Trophoblast cell (in vitro differentiated cells and primary cell): ENCODE results near the gene HS6ST2.
A peak's percentile ranks its signal among the peaks of the same experiment; 100 is the strongest.

ENCODE experiments used
- DNase-seq, 2 donors: peaks; one replicate each; pipeline ENCODE4 v3.0.0-alpha.2; 2016
- H2AFZ ChIP-seq: 2 replicates; pipeline ENCODE4 v1.6.1; 2013; ENCODE audit warnings: low read length, moderate library complexity, mild to moderate bottlenecking; ENCODE audit not compliant: insufficient read depth, poor library complexity
- H2AK5ac ChIP-seq: 2 replicates; pipeline ENCODE4 v1.6.1; 2013; ENCODE audit warnings: mild to moderate bottlenecking, low read length
- H2BK120ac ChIP-seq: 2 replicates; pipeline ENCODE4 v1.6.1; 2013; ENCODE audit warnings: low read length, mild to moderate bottlenecking, moderate library complexity; ENCODE audit not compliant: insufficient read depth, poor library complexity
- H2BK12ac ChIP-seq: 2 replicates; pipeline ENCODE4 v1.6.1; 2013; ENCODE audit warnings: mild to moderate bottlenecking, low read length, moderate library complexity
- H2BK5ac ChIP-seq: 2 replicates; pipeline ENCODE4 v1.6.1; 2013; ENCODE audit warnings: low read length, low read depth, moderate library complexity, mild to moderate bottlenecking; ENCODE audit not compliant: poor library complexity
- H3K14ac ChIP-seq: 2 replicates; pipeline ENCODE4 v1.6.1; 2013; ENCODE audit warnings: mild to moderate bottlenecking, low read length
- H3K18ac ChIP-seq: 2 replicates; pipeline ENCODE4 v1.6.1; 2013; ENCODE audit warnings: mild to moderate bottlenecking, low read length
- H3K23ac ChIP-seq: 2 replicates; pipeline ENCODE4 v1.6.1; 2013; ENCODE audit warnings: low read length
- H3K27ac ChIP-seq: 2 replicates; pipeline ENCODE4 v1.5.1; 2013; ENCODE audit warnings: low read depth, mild to moderate bottlenecking, inconsistent platforms, low read length, moderate library complexity
- H3K27me3 ChIP-seq: 2 replicates; pipeline ENCODE4 v1.6.1; 2013; ENCODE audit warnings: inconsistent platforms, mild to moderate bottlenecking, low read length, moderate library complexity; ENCODE audit not compliant: insufficient read depth
- H3K36me3 ChIP-seq, 2 experiments: 1 replicate in 1 of 2; 2 replicates in 1 of 2; pipeline ENCODE4 v1.6.1; 2013; ENCODE audit warnings: low read length in 2 of 2, mild to moderate bottlenecking in 2 of 2, moderate library complexity in 1 of 2; ENCODE audit not compliant: insufficient read depth in 2 of 2, control insufficient read depth in 1 of 2
- H3K4ac ChIP-seq: 2 replicates; pipeline ENCODE4 v1.6.1; 2013; ENCODE audit warnings: low read depth, mild to moderate bottlenecking, low read length, moderate library complexity
- H3K4me1 ChIP-seq, 2 experiments: 1 replicate in 1 of 2; 2 replicates in 1 of 2; pipeline ENCODE4 v1.6.1; 2013; ENCODE audit warnings: low read length in 2 of 2, mild to moderate bottlenecking in 2 of 2, moderate library complexity in 1 of 2; ENCODE audit not compliant: insufficient read depth in 2 of 2, control insufficient read depth in 1 of 2
- H3K4me2 ChIP-seq: 2 replicates; pipeline ENCODE4 v1.6.1; 2013; ENCODE audit warnings: inconsistent platforms, mild to moderate bottlenecking, low read length, moderate library complexity
- H3K4me3 ChIP-seq: 2 replicates; pipeline ENCODE4 v1.5.1; 2013; ENCODE audit warnings: mild to moderate bottlenecking, low read depth, low read length, inconsistent platforms
- H3K79me1 ChIP-seq: one replicate; pipeline ENCODE4 v1.6.1; 2013; ENCODE audit warnings: low read length
- H3K79me2 ChIP-seq: 2 replicates; pipeline ENCODE4 v1.6.1; 2013; ENCODE audit warnings: low read length, mild to moderate bottlenecking; ENCODE audit not compliant: control insufficient read depth, insufficient read depth, poor library complexity
- H3K9ac ChIP-seq: 2 replicates; pipeline ENCODE4 v1.6.1; 2013; ENCODE audit warnings: mild to moderate bottlenecking, low read length
- H3K9me3 ChIP-seq: 2 replicates; pipeline ENCODE4 v1.6.1; 2013; ENCODE audit warnings: low read depth, mild to moderate bottlenecking, control low read depth, inconsistent platforms, low read length; ENCODE audit not compliant: insufficient read depth
- H4K12ac ChIP-seq: 2 replicates; pipeline ENCODE4 v1.6.1; 2013; ENCODE audit warnings: low read depth, mild to moderate bottlenecking, low read length, moderate library complexity
- H4K8ac ChIP-seq: 2 replicates; pipeline ENCODE4 v1.6.1; 2013; ENCODE audit warnings: low read depth, mild to moderate bottlenecking, low read length, moderate library complexity
- H4K91ac ChIP-seq: one replicate; pipeline ENCODE4 v1.6.1; 2013; ENCODE audit warnings: low read depth, mild to moderate bottlenecking, low read length, moderate library complexity
- WGBS: extraction: QIAGEN DNeasy Blood & Tissue Kit; methylation state at CpG from one replicate; pipeline ENCODE4 v1.1.7; 2013; ENCODE audit warnings: missing lambda C conversion rate; ENCODE audit not compliant: insufficient read length, insufficient coverage; ENCODE audit errors: extremely low coverage; 5-methylcytosine and 5-hydroxymethylcytosine counted together

HS6ST2 gene

DNA sequence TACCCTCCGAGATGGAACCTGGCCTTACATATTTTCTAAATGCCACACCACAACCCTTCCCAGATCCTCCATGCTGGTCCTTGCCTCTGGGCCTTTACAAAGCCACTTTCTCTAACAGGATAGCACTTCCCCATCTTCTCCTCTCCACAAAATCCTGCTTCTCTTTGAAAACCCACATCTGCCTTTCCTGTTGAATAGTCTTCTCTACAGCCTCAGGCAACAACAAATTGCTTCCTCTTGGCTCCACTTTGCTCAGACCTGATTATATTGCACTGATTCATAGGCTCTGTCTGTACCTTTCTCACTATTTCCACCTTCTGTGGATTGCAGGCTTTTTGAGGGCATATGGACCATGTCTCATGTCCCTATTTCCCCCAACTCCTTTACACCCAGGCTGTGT lies 265.9 kb downstream of the HS6ST2 start:
- no peak overlapping the region for H2BK12ac ChIP-seq
- no peaks in the 10 kb centered on the region for H3K9me3 ChIP-seq
- no peak overlapping the region for H2AFZ ChIP-seq
- no peak overlapping the region for H4K12ac ChIP-seq
- no peak overlapping the region for H3K4me3 ChIP-seq
- peak; percentile 58 to 80 for DNase-seq
- no peak overlapping the region for H2AK5ac ChIP-seq
- no peak overlapping the region for H3K27ac ChIP-seq
- no peak overlapping the region for H3K23ac ChIP-seq
- no peaks in the 10 kb centered on the region for H3K27me3 ChIP-seq
- H2BK5ac ChIP-seq = no peak overlapping the region
- H4K91ac ChIP-seq = no peak overlapping the region
- no peak overlapping the region for H2BK120ac ChIP-seq
- no peak overlapping the region for H3K14ac ChIP-seq
- no peaks in the 10 kb centered on the region for H3K79me2 ChIP-seq
- H3K4me1 ChIP-seq = peaks cover 0 to 3% of the 10 kb centered on the region in 2 experiments
- no peak overlapping the region for H3K4me2 ChIP-seq
- no peak overlapping the region for H3K18ac ChIP-seq
- no peak overlapping the region for H3K4ac ChIP-seq
- no peak overlapping the region for H3K9ac ChIP-seq
- no CpG with 5 or more reads among the region's 1 CpG for WGBS
- H4K8ac ChIP-seq = no peak overlapping the region
- H3K36me3 ChIP-seq = no peaks in the 10 kb centered on the region
- H3K79me1 ChIP-seq = no peaks in the 10 kb centered on the region

DNA sequence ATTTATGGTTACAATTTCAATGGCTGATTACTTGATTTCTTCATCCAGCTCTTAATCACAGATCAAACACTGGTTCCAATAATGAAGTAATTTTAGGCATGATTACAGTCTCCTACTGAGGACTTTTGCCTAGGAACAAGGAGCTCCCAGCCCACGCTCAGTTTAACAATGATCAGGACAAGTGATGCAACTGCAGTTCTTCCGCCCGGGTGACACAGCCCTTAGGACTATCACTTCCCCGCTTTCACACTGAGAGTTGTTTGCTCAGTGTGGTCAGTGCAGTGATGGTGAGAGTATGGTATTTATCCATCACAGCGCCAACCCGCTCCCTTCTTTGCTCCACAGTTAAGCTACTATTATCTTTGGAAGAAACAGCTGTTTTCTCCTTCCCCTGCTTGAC lies 266.4 kb downstream of the HS6ST2 start:
- Histone ChIP-seq H3K18ac (no peak overlapping the region), H2BK5ac (no peak overlapping the region), H3K27me3 (no peaks in the 10 kb centered on the region), H3K4ac (no peak overlapping the region), H2BK120ac (no peak overlapping the region), H3K23ac (no peak overlapping the region), H3K14ac (no peak overlapping the region), H2BK12ac (no peak overlapping the region), H3K79me1 (no peaks in the 10 kb centered on the region), H2AK5ac (no peak overlapping the region), H3K36me3 (no peaks in the 10 kb centered on the region), H3K9ac (no peak overlapping the region), H3K27ac (no peak overlapping the region), H4K12ac (no peak overlapping the region), H3K79me2 (no peaks in the 10 kb centered on the region), H4K8ac (no peak overlapping the region), H3K4me2 (no peak overlapping the region), H3K9me3 (no peaks in the 10 kb centered on the region), H3K4me1 (peaks cover 0 to 3% of the 10 kb centered on the region in 2 experiments), H4K91ac (no peak overlapping the region), H3K4me3 (no peak overlapping the region), H2AFZ (no peak overlapping the region)
- peak; percentile 40 to 56 for DNase-seq
- no CpG with 5 or more reads among the region's 6 CpGs for WGBS

DNA sequence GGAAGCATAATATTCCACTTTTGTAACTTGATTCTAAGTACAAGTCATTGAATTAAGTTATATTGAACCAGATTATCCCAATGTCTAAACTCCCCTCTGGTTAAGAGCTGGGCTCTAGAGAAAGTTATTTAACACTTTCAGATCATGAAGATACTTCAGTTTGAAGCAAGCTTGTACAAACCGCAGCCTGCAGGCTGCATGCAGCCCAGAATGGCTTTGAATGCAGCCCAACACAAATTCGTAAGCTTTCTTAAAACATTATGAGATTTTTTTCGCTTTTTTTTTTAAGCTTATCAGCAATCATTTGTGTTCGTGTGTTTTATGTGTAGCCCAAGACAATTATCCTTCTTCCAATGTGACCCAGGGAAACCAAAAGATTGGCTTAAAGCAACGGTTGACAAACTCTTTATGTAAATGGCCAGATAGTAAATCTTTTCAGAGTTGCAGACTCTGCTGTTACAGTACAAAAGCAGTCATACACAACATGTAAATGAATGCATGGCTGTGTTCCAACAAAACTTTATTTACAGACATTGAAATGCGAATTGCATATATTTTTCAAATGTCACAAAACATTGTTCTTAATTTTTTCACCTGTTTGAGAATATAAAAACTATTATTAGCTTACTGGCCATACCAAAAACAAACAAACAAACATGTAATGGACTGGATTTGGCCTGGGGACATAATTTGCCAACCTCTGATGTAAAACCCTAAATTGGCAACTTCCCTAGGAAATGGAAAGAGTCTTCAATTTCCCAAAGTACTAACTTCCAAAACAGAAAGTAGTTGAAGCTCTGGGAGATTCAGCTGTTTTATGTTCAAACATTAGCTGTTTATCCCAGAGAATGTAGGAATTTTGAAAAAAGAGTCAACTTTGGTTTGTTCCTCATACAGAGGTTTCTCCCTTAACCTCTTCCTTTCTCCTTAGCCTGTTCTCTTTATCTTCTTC lies 268.5 kb downstream of the HS6ST2 start:
- H3K36me3 ChIP-seq = no peaks in the 10 kb centered on the region
- no peak overlapping the region for H3K14ac ChIP-seq
- WGBS = no CpG with 5 or more reads among the region's 6 CpGs
- no peak overlapping the region for H2AK5ac ChIP-seq
- H3K79me2 ChIP-seq = no peaks in the 10 kb centered on the region
- H2BK5ac ChIP-seq = no peak overlapping the region
- H3K9me3 ChIP-seq = no peaks in the 10 kb centered on the region
- DNase-seq = no peak
- no peak overlapping the region for H4K12ac ChIP-seq
- H2AFZ ChIP-seq = no peak overlapping the region
- no peak overlapping the region for H3K4me2 ChIP-seq
- H3K4ac ChIP-seq = no peak overlapping the region
- peaks cover 0 to 3% of the 10 kb centered on the region in 2 experiments for H3K4me1 ChIP-seq
- H3K18ac ChIP-seq = no peak overlapping the region
- H3K79me1 ChIP-seq = no peaks in the 10 kb centered on the region
- H2BK120ac ChIP-seq = no peak overlapping the region
- no peak overlapping the region for H3K4me3 ChIP-seq
- H3K9ac ChIP-seq = no peak overlapping the region
- H4K8ac ChIP-seq = no peak overlapping the region
- H3K23ac ChIP-seq = no peak overlapping the region
- H3K27me3 ChIP-seq = no peaks in the 10 kb centered on the region
- H2BK12ac ChIP-seq = no peak overlapping the region
- H3K27ac ChIP-seq = no peak overlapping the region
- no peak overlapping the region for H4K91ac ChIP-seq

DNA sequence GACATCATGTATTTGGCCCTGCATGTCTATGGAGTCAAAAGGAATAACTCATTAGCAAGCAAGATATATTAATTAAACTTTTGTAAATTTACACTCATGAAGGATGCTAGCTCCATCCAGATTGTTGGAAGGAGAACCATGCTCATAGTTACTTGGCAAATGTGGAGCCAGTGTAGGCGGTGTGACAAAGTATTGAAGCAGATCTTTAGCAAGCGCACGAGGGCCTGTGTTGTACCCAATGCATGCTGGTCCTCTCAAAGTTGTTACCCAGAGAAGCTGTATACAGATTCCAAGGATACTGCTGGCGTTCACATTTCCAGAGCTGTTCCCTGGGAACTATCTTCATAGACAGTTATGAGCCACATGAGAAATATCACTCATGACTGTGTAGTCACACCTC lies 273.2 kb downstream of the HS6ST2 start:
- H2BK120ac ChIP-seq = no peak overlapping the region
- no peak overlapping the region for H3K18ac ChIP-seq
- H3K79me2 ChIP-seq = no peaks in the 10 kb centered on the region
- H3K27ac ChIP-seq = no peak overlapping the region
- H3K9ac ChIP-seq = no peak overlapping the region
- no peaks in the 10 kb centered on the region for H3K36me3 ChIP-seq
- no peaks in the 10 kb centered on the region for H3K27me3 ChIP-seq
- no peak overlapping the region for H2BK5ac ChIP-seq
- no peak for DNase-seq
- H3K9me3 ChIP-seq = no peaks in the 10 kb centered on the region
- H4K12ac ChIP-seq = no peak overlapping the region
- H2BK12ac ChIP-seq = no peak overlapping the region
- no CpG with 5 or more reads among the region's 4 CpGs for WGBS
- H3K23ac ChIP-seq = no peak overlapping the region
- H3K14ac ChIP-seq = no peak overlapping the region
- no peaks in the 10 kb centered on the region for H3K4me1 ChIP-seq
- H4K8ac ChIP-seq = no peak overlapping the region
- H3K4ac ChIP-seq = no peak overlapping the region
- no peak overlapping the region for H2AK5ac ChIP-seq
- H3K79me1 ChIP-seq = no peaks in the 10 kb centered on the region
- H3K4me3 ChIP-seq = no peak overlapping the region
- H3K4me2 ChIP-seq = no peak overlapping the region
- H2AFZ ChIP-seq = no peak overlapping the region
- H4K91ac ChIP-seq = no peak overlapping the region
